Small intestine (tissue), 7 donors: ENCODE results near the gene NFU1. TPM values are rescaled to one million over a fixed set of nuclear protein-coding genes. Genes with fewer than 3 reads are reported as not detected.

ENCODE experiments used
- DNase-seq, 2 donors: peaks; one replicate each; pipeline versions ENCODE4 v3.0.0 to v3.0.0-alpha.2; 2013
- FAIRE-seq: peaks from 2 replicates; lab custom pipeline; 2012; peaks lifted over from hg19 to GRCh38; lab: Jason Lieb, UNC
- H3K27ac ChIP-seq, 3 donors: one replicate each; pipeline ENCODE4 v1.5.1; 2013; ENCODE audit warnings: low read length in 2 of 3, mild to moderate bottlenecking in 2 of 3, control low read depth in 1 of 3, inconsistent platforms in 1 of 3, low read depth in 1 of 3, moderate library complexity in 1 of 3
- H3K27me3 ChIP-seq, 3 donors: one replicate each; pipeline ENCODE4 v1.6.1; 2013; ENCODE audit warnings: low read length in 3 of 3, inconsistent platforms in 1 of 3; ENCODE audit not compliant: control insufficient read depth in 3 of 3, insufficient read depth in 3 of 3
- H3K36me3 ChIP-seq, 3 donors: one replicate each; pipeline ENCODE4 v1.6.1; 2013; ENCODE audit warnings: low read length in 3 of 3, inconsistent platforms in 1 of 3, low read depth in 1 of 3, mild to moderate bottlenecking in 1 of 3, moderate library complexity in 1 of 3; ENCODE audit not compliant: control insufficient read depth in 3 of 3, insufficient read depth in 2 of 3
- H3K4me1 ChIP-seq, 3 donors: one replicate each; pipeline ENCODE4 v1.6.1; 2013; ENCODE audit warnings: low read length in 2 of 3, inconsistent platforms in 1 of 3, low read depth in 1 of 3, mild to moderate bottlenecking in 1 of 3, moderate library complexity in 1 of 3; ENCODE audit not compliant: control insufficient read depth in 3 of 3, insufficient read depth in 2 of 3
- H3K4me3 ChIP-seq, 3 donors: one replicate each; pipeline ENCODE4 v1.5.1; 2013; ENCODE audit warnings: low read length in 3 of 3, control low read depth in 1 of 3, inconsistent platforms in 1 of 3, low read depth in 1 of 3, mild to moderate bottlenecking in 1 of 3, moderate library complexity in 1 of 3
- H3K9me3 ChIP-seq, 2 donors: one replicate each; pipeline ENCODE4 v1.6.1; 2013; ENCODE audit warnings: low read depth in 1 of 2, low read length in 1 of 2; ENCODE audit not compliant: control insufficient read depth in 2 of 2, insufficient read depth in 1 of 2
- WGBS, 3 donors: extraction: QIAGEN DNeasy Blood & Tissue Kit; methylation state at CpG; one replicate each; pipeline ENCODE4 v1.1.7; 2013; 5-methylcytosine and 5-hydroxymethylcytosine counted together
- polyA plus RNA-seq, 4 donors: library from polyadenylated mRNA; stranded (reverse) in 3 of 4; unstranded in 1 of 4; fragments of 200-250 nt in 3 of 4; fragments of 120-200 nt in 1 of 4; gene quantifications; one replicate each; pipeline versions ENCODE4 v1.2.1 to v1.2.3, GENCODE V29; 2013
- donor health status: healthy with polysubstance abuse.
- donor health status: control.
- donor health status: control.
- donor health status: Bipolar disorder and iron deficiency.
- donor health status: healthy.

The NFU1 gene
- polyA plus RNA-seq, 4 donors: 45.4 to 60.8 (median 50.3) TPM

GRCh38 chr2:69395866-69396265 lies 41.4 kb downstream of the NFU1 start:
- DNase-seq: no peak
- Histone ChIP-seq H3K4me1 (peaks cover 0 to 6% (median 0%) of the 10 kb centered on the region in 3 donors), H3K9me3 (no peaks in the 10 kb centered on the region), H3K4me3 (no peak overlapping the region), H3K27ac (no peak overlapping the region), H3K36me3 (peaks cover 2 to 23% (median 12%) of the 10 kb centered on the region in 3 donors), H3K27me3 (no peaks in the 10 kb centered on the region)
- WGBS, 3 donors: 17 to 30% (median 20%) methylated on average over 1 of the region's 1 CpG
- FAIRE-seq: no peak

- H3K4me1 ChIP-seq: peaks cover 0 to 6% (median 0%) of the 10 kb centered on the region in 3 donors
- FAIRE-seq (no peak), DNase-seq (no peak)
- no peaks in the 10 kb centered on the region for H3K27me3 ChIP-seq
- no peak overlapping the region for H3K4me3 ChIP-seq
- H3K9me3 ChIP-seq: no peaks in the 10 kb centered on the region
- H3K36me3 ChIP-seq: peaks cover 2 to 19% (median 7%) of the 10 kb centered on the region in 3 donors
- H3K27ac ChIP-seq: no peak overlapping the region
These were observed 43.3 kb downstream of the NFU1 start for GRCh38 chr2:69393963-69394362.

- no peak for FAIRE-seq
- H3K4me1 ChIP-seq: peaks cover 0 to 8% (median 2%) of the 10 kb centered on the region in 3 donors
- DNase-seq: no peak
- peaks cover 2 to 10% (median 4%) of the 10 kb centered on the region in 3 donors for H3K36me3 ChIP-seq
- 63 to 87% (median 70%) methylated on average over 3 of the region's 3 CpGs for WGBS, 3 donors
- no peaks in the 10 kb centered on the region for H3K9me3 ChIP-seq
- no peak overlapping the region for H3K4me3 ChIP-seq
- H3K27me3 ChIP-seq: no peaks in the 10 kb centered on the region
- no peak overlapping the region for H3K27ac ChIP-seq
These were observed 46.8 kb downstream of the NFU1 start for GRCh38 chr2:69390471-69390870.

- H3K27ac ChIP-seq: no peak overlapping the region
- H3K36me3 ChIP-seq: peaks cover 0 to 8% (median 4%) of the 10 kb centered on the region in 3 donors
- no peak overlapping the region for H3K4me3 ChIP-seq
- 81 to 99% (median 93%) methylated on average over 3 of the region's 3 CpGs for WGBS, 3 donors
- H3K4me1 ChIP-seq: peaks cover 0 to 8% (median 2%) of the 10 kb centered on the region in 3 donors
- FAIRE-seq (no peak), DNase-seq (no peak)
- H3K9me3 ChIP-seq: no peaks in the 10 kb centered on the region
- H3K27me3 ChIP-seq: no peaks in the 10 kb centered on the region
These were observed 47.2 kb downstream of the NFU1 start for GRCh38 chr2:69390001-69390400.

- peaks cover 0 to 4% (median 4%) of the 10 kb centered on the region in 3 donors for H3K36me3 ChIP-seq
- FAIRE-seq: no peak
- H3K9me3 ChIP-seq: no peaks in the 10 kb centered on the region
- no peak overlapping the region for H3K27ac ChIP-seq
- no peak for DNase-seq
- no peak overlapping the region for H3K4me3 ChIP-seq
- H3K27me3 ChIP-seq: no peaks in the 10 kb centered on the region
- peaks cover 0 to 11% (median 2%) of the 10 kb centered on the region in 3 donors for H3K4me1 ChIP-seq
- 94 to 98% (median 95%) methylated on average over 3 of the region's 3 CpGs for WGBS, 3 donors
These were observed 48.0 kb downstream of the NFU1 start for GRCh38 chr2:69389271-69389670.

- DNase-seq (no peak), FAIRE-seq (no peak)
- Histone ChIP-seq H3K4me1 (peaks cover 0 to 14% (median 2%) of the 10 kb centered on the region in 3 donors), H3K27ac (peak overlapping the region; percentile 70 to 97 (median 91)), H3K27me3 (no peaks in the 10 kb centered on the region), H3K4me3 (peak overlapping the region in 2 of 3 donors; percentile 70 to 93), H3K36me3 (peaks cover 0 to 3% (median 0%) of the 10 kb centered on the region in 3 donors), H3K9me3 (no peaks in the 10 kb centered on the region)
- WGBS, 3 donors: 64 to 70% (median 64%) methylated on average over 14 of the region's 14 CpGs
These were observed 49.3 kb downstream of the NFU1 start for GRCh38 chr2:69387770-69388481.

- FAIRE-seq (no peak), DNase-seq (peak; percentile 95 to 99)
- WGBS, 3 donors: 0 to 1% (median 1%) methylated on average over 77 to 97 of the region's 97 CpGs
- Histone ChIP-seq H3K27me3 (no peaks in the 10 kb centered on the region), H3K4me3 (peak within 1 kb of the TSS; percentile 77 to 97 (median 93)), H3K36me3 (peaks cover 0 to under 1% (median 0%) of the 10 kb centered on the region in 3 donors), H3K9me3 (no peaks in the 10 kb centered on the region), H3K27ac (peak within 1 kb of the TSS; percentile 84 to 97 (median 97)), H3K4me1 (peaks cover 0 to 22% (median 3%) of the 10 kb centered on the region in 3 donors)
These were observed 50.2 kb downstream of the NFU1 start, which contains the start of gene GFPT1 for GRCh38 chr2:69386789-69387734. GFPT1 (minus strand) TSS chr2:69387227; CDS start chr2:69387071, 156 bp downstream.

GRCh38 chr2:69386360-69386759 lies 50.9 kb downstream of the NFU1 start:
- no peak for FAIRE-seq
- no peaks in the 10 kb centered on the region for H3K9me3 ChIP-seq
- peak overlapping the region; percentile 77 to 97 (median 93) for H3K4me3 ChIP-seq
- DNase-seq: peak in 1 of 2 donors; percentile 22
- peaks cover 1 to 24% (median 3%) of the 10 kb centered on the region in 3 donors for H3K4me1 ChIP-seq
- WGBS, 3 donors: 2 to 8% (median 5%) methylated on average over 6 of the region's 6 CpGs
- peak overlapping the region; percentile 84 to 97 (median 88) for H3K27ac ChIP-seq
- H3K36me3 ChIP-seq: peaks cover 0 to 6% (median 0%) of the 10 kb centered on the region in 3 donors
- H3K27me3 ChIP-seq: no peaks in the 10 kb centered on the region
